ENCODE results near the gene RPS6KC1. TPM values are rescaled to one million over a fixed set of nuclear protein-coding genes. Genes with fewer than 3 reads are reported as not detected.

Gene RPS6KC1
- total and polyA plus RNA-seq, 2 donors (not counting 3 experiments of a cell fraction or from before 2014, with no cell fraction given): 5.1 to 18.6 TPM

DNA sequence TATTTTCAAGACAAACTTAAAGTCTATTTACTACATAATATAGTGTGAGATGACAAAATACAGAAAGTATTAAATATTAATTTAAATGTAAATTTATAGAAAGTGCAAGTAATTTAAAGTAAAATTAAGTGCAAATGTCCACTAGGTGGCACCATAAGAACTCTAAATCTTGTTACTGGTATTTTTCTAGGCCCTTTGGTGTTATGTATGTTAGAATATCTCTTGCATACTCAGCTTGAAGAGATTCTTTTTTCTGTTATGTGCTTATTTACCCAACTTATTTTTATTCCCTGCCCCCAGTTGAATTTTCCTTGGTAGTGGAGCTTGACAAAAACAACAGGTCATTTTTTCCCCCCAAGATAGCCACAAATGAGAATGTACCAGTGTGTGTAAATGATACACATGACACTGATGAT lies 71.5 kb downstream of the RPS6KC1 start:
- Histone ChIP-seq H3K27me3 (ENCODE audit: control insufficient read depth in 2 of 2, insufficient read depth in 2 of 2, low read length in 2 of 2) (no peaks in the 10 kb centered on the region), H3K4me1 (ENCODE audit: control insufficient read depth, extremely low read depth, insufficient read depth, low read length) (peaks cover 39% of the 10 kb centered on the region), H3K9me1 (replicated peaks; ENCODE audit: control insufficient read depth, extremely low read depth, insufficient read depth, low read length) (no peaks in the 10 kb centered on the region), H3K4me3 (replicated peaks in 1 of 3; ENCODE audit: insufficient read depth in 1 of 3, low read depth in 1 of 3, low read length in 3 of 3) (no peak overlapping the region), H3K79me2 (ENCODE audit: control insufficient read depth, insufficient read depth, low read length) (no peaks in the 10 kb centered on the region), H3K4me2 (ENCODE audit: insufficient read depth, low read length) (no peak overlapping the region), H2AFZ (ENCODE audit: low read depth, low read length) (no peak overlapping the region), H3K9me3 (replicated peaks; ENCODE audit: control insufficient read depth, insufficient read depth, low read length) (no peaks in the 10 kb centered on the region), H3K36me3 (ENCODE audit: control insufficient read depth in 2 of 2, extremely low read depth in 1 of 2, insufficient read depth in 2 of 2, low read length in 2 of 2) (no peaks in the 10 kb centered on the region), H3K9ac (replicated peaks; ENCODE audit: extremely low read depth, insufficient read depth, low read length) (no peak overlapping the region), H4K20me1 (replicated peaks; ENCODE audit: control insufficient read depth, extremely low read depth, insufficient read depth, low read length) (no peaks in the 10 kb centered on the region), H3K27ac (ENCODE audit: insufficient read depth, low read depth, low read length) (no peak overlapping the region)
- intact Hi-C loops (cut with micrococcal nuclease) (loop anchor here (1.0 to 5.0 kb wide), 9 partner anchors 122 to 1210 kb away; partner anchors contain the start of gene PROX1), dilution Hi-C loops (cut with MboI; ENCODE audit: extremely low pct_ligation_motif_present, low sequenced_read_pairs) (no loop called here)
- ChIA-PET CTCF (interaction anchor here (1.0 to 2.7 kb wide), 15 partner anchors 11 to 1209 kb away, joined by 3 to 13 read pairs (median 5); partner anchors contain the start of gene PROX1), POLR2A (no interaction called here)
- peak; percentile 33 for FAIRE-seq
- peak; percentile 18 to 21 for TF ChIP-seq CTCF (IDR thresholded peaks at IDR 0.05; ENCODE audit: extremely low read depth in 1 of 2, insufficient read depth in 1 of 2, low read depth in 1 of 2, low read length in 2 of 2)
- no peak for TF ChIP-seq EZH2 (IDR thresholded peaks at IDR 0.05; ENCODE audit: borderline replicate concordance, low read depth, low read length, severe bottlenecking)
- DNase-seq (ENCODE audit: low read depth, low spot score): peak; percentile 66
- BruUV-seq (replicated peaks): no TSS peak

- no peaks in the 10 kb centered on the region for H3K9me3 ChIP-seq (replicated peaks; ENCODE audit: control insufficient read depth, insufficient read depth, low read length)
- ChIA-PET POLR2A (no interaction called here), CTCF (interaction anchor here (0.9 to 2.7 kb wide), 21 partner anchors 10 to 1209 kb away, joined by 3 to 13 read pairs (median 3); partner anchors contain the start of gene PROX1)
- peak overlapping the region; percentile 12 for H3K27ac ChIP-seq (ENCODE audit: insufficient read depth, low read depth, low read length)
- TF ChIP-seq GATA2 (IDR thresholded peaks at IDR 0.05; ENCODE audit: insufficient read depth, insufficient read length, low read depth, low read length) (no peak), POLR2A (IDR thresholded peaks at IDR 0.05; ENCODE audit: low read depth, low read length) (no peak), MYC (IDR thresholded peaks at IDR 0.05; ENCODE audit: low read depth, low read length) (no peak), CTCF (IDR thresholded peaks at IDR 0.05; ENCODE audit: extremely low read depth in 1 of 2, insufficient read depth in 1 of 2, low read depth in 1 of 2, low read length in 2 of 2) (no peak), FOS (IDR thresholded peaks at IDR 0.05; ENCODE audit: borderline replicate concordance, insufficient read depth, low read length) (no peak), EZH2 (IDR thresholded peaks at IDR 0.05; ENCODE audit: borderline replicate concordance, low read depth, low read length, severe bottlenecking) (no peak), JUN (IDR thresholded peaks at IDR 0.05; ENCODE audit: borderline replicate concordance, insufficient read depth, insufficient read length, low read depth) (no peak), POLR2AphosphoS5 (IDR thresholded peaks at IDR 0.05; ENCODE audit: insufficient read depth, low read depth, low read length) (no peak), MAX (IDR thresholded peaks at IDR 0.05; ENCODE audit: insufficient read depth, insufficient read length) (no peak)
- no peaks in the 10 kb centered on the region for H3K9me1 ChIP-seq (replicated peaks; ENCODE audit: control insufficient read depth, extremely low read depth, insufficient read depth, low read length)
- intact Hi-C loops (cut with micrococcal nuclease): loop anchor here (5.0 kb wide), 7 partner anchors 164 to 1209 kb away; partner anchors contain the start of gene PROX1
- H3K4me2 ChIP-seq (ENCODE audit: insufficient read depth, low read length): peak overlapping the region; percentile 61
- H3K4me3 ChIP-seq (replicated peaks in 1 of 3; ENCODE audit: insufficient read depth in 1 of 3, low read depth in 1 of 3, low read length in 3 of 3): no peak overlapping the region
- H2AFZ ChIP-seq (ENCODE audit: low read depth, low read length): no peak overlapping the region
- H3K9ac ChIP-seq (replicated peaks; ENCODE audit: extremely low read depth, insufficient read depth, low read length): no peak overlapping the region
- no peaks in the 10 kb centered on the region for H4K20me1 ChIP-seq (replicated peaks; ENCODE audit: control insufficient read depth, extremely low read depth, insufficient read depth, low read length)
- H3K36me3 ChIP-seq (ENCODE audit: control insufficient read depth in 2 of 2, extremely low read depth in 1 of 2, insufficient read depth in 2 of 2, low read length in 2 of 2): no peaks in the 10 kb centered on the region
- FAIRE-seq (no peak), DNase-seq (ENCODE audit: low read depth, low spot score) (peak; percentile 3)
- peaks cover 39% of the 10 kb centered on the region for H3K4me1 ChIP-seq (ENCODE audit: control insufficient read depth, extremely low read depth, insufficient read depth, low read length)
- no peaks in the 10 kb centered on the region for H3K79me2 ChIP-seq (ENCODE audit: control insufficient read depth, insufficient read depth, low read length)
- no peaks in the 10 kb centered on the region for H3K27me3 ChIP-seq (ENCODE audit: control insufficient read depth in 2 of 2, insufficient read depth in 2 of 2, low read length in 2 of 2)
- BruUV-seq (replicated peaks): no TSS peak
- dilution Hi-C loops (cut with MboI; ENCODE audit: extremely low pct_ligation_motif_present, low sequenced_read_pairs): no loop called here
These were observed 72.0 kb downstream of the RPS6KC1 start for GRCh38 chr1:213123087-213123486.

All from endothelial cell of umbilical vein (primary cell).